CD14-positive monocyte (primary cell): ENCODE data around the gene EME1. TPM values are rescaled to one million over a fixed set of nuclear protein-coding genes. Genes with fewer than 3 reads are reported as not detected.

Experiments
- DNase-seq, 3 donors: peaks; one replicate each; pipeline ENCODE4 v3.0.0-alpha.2; 2011 to 2022
- H2AFZ ChIP-seq: 2 replicates; pipeline ENCODE4 v1.6.0; 2012; ENCODE audit warnings: mild to moderate bottlenecking, low read depth, low read length, inconsistent platforms; ENCODE audit not compliant: insufficient read depth, poor library complexity, severe bottlenecking
- H3K27ac ChIP-seq, 2 donors: 1 replicate in 1 of 2; 2 replicates in 1 of 2; pipeline ENCODE4 v1.5.1; 2012 to 2013; ENCODE audit warnings: low read length in 2 of 2, control low read depth in 1 of 2, inconsistent platforms in 1 of 2, low read depth in 1 of 2, mild to moderate bottlenecking in 1 of 2
- H3K27me3 ChIP-seq, 2 donors: one replicate each; pipeline versions ENCODE4 v1.6.0 to v1.6.1; 2011 to 2013; ENCODE audit warnings: low read length in 2 of 2; ENCODE audit not compliant: control insufficient read depth in 2 of 2, insufficient read depth in 2 of 2
- H3K36me3 ChIP-seq, 2 donors: replicated peaks in 1 of 2; 1 replicate in 1 of 2; 2 replicates in 1 of 2; pipeline versions ENCODE4 v1.5.1 to v1.6.1; 2012 to 2013; ENCODE audit warnings: low read length in 2 of 2, control low read depth in 1 of 2, inconsistent platforms in 1 of 2, mild to moderate bottlenecking in 1 of 2; ENCODE audit not compliant: insufficient read depth in 2 of 2, control insufficient read depth in 1 of 2
- H3K4me1 ChIP-seq, 2 donors: 1 replicate in 1 of 2; 2 replicates in 1 of 2; pipeline versions ENCODE4 v1.5.1 to v1.6.1; 2012 to 2013; ENCODE audit warnings: low read length in 2 of 2, control low read depth in 1 of 2, inconsistent platforms in 1 of 2, mild to moderate bottlenecking in 1 of 2, moderate library complexity in 1 of 2; ENCODE audit not compliant: insufficient read depth in 2 of 2, control insufficient read depth in 1 of 2
- H3K4me2 ChIP-seq: replicated peaks from 2 replicates; pipeline ENCODE3; 2012; ENCODE audit warnings: low read length, moderate library complexity, mild to moderate bottlenecking; ENCODE audit not compliant: poor library complexity, severe bottlenecking; ENCODE audit errors: extremely low read depth
- H3K4me3 ChIP-seq, 3 experiments: fragments of 200-600 bp in 1 of 3; sonication (generic) in 1 of 3; replicated peaks in 1 of 3; 1 replicate in 2 of 3; 2 replicates in 1 of 3; pipeline ENCODE4 v1.5.1; 2011 to 2013; ENCODE audit warnings: low read length in 3 of 3, mild to moderate bottlenecking in 3 of 3, control low read depth in 2 of 3, low read depth in 2 of 3, inconsistent platforms in 1 of 3, moderate library complexity in 1 of 3
- H3K79me2 ChIP-seq: 2 replicates; pipeline ENCODE4 v1.6.0; 2012; ENCODE audit warnings: mild to moderate bottlenecking, control low read depth, inconsistent platforms, low read length, moderate library complexity; ENCODE audit not compliant: insufficient read depth
- H3K9ac ChIP-seq: 2 replicates; pipeline ENCODE4 v1.6.0; 2017; ENCODE audit warnings: low read length, mild to moderate bottlenecking; ENCODE audit not compliant: insufficient read depth, poor library complexity, severe bottlenecking
- H3K9me3 ChIP-seq, 2 donors: replicated peaks in 1 of 2; 1 replicate in 1 of 2; 2 replicates in 1 of 2; pipeline versions ENCODE4 v1.5.1 to v1.6.1; 2012 to 2013; ENCODE audit warnings: low read length in 2 of 2, control low read depth in 1 of 2; ENCODE audit not compliant: control insufficient read depth in 1 of 2, insufficient read depth in 1 of 2
- H4K20me1 ChIP-seq: 2 replicates; pipeline ENCODE4 v1.6.0; 2012; ENCODE audit warnings: mild to moderate bottlenecking, low read length, control low read depth, moderate library complexity; ENCODE audit not compliant: insufficient read depth
- H3K27ac Mint-ChIP-seq, 7 donors: one replicate each; pipeline ENCODE4 v1.8.0; 2020; ENCODE audit warnings: mild to moderate bottlenecking in 7 of 7, mixed read lengths in 7 of 7, moderate library complexity in 6 of 7, inconsistent platforms in 2 of 7
- H3K27me3 Mint-ChIP-seq, 3 donors: one replicate each; pipeline ENCODE4 v1.8.0; 2021 to 2022; ENCODE audit warnings: low read depth in 3 of 3, mild to moderate bottlenecking in 3 of 3, mixed read lengths in 3 of 3, moderate library complexity in 3 of 3, inconsistent platforms in 1 of 3
- H3K36me3 Mint-ChIP-seq, 2 donors: one replicate each; pipeline ENCODE4 v1.8.0; 2020; ENCODE audit warnings: mixed read lengths in 2 of 2, inconsistent platforms in 1 of 2, mild to moderate bottlenecking in 1 of 2
- H3K4me1 Mint-ChIP-seq: one replicate; pipeline ENCODE4 v1.8.0; 2020; ENCODE audit warnings: mild to moderate bottlenecking, mixed read lengths
- H3K4me3 Mint-ChIP-seq, 2 donors: one replicate each; pipeline ENCODE4 v1.8.0; 2020; ENCODE audit warnings: mild to moderate bottlenecking in 2 of 2, mixed read lengths in 2 of 2, moderate library complexity in 1 of 2
- H3K9me3 Mint-ChIP-seq, 7 donors: one replicate each; pipeline ENCODE4 v1.8.0; 2020 to 2022; ENCODE audit warnings: mixed read lengths in 7 of 7, mild to moderate bottlenecking in 6 of 7, moderate library complexity in 6 of 7, inconsistent platforms in 2 of 7
- CTCF ChIP-seq: fragments of 200-600 bp; IDR thresholded peaks from one replicate; pipeline ENCODE4 v1.8.0; 2022; ENCODE audit warnings: antibody characterized with exemption, mild to moderate bottlenecking
- WGBS: methylation state at CpG from one replicate; pipeline ENCODE4 v1.1.5; 2013; ENCODE audit warnings: missing lambda C conversion rate; ENCODE audit not compliant: insufficient coverage; 5-methylcytosine and 5-hydroxymethylcytosine counted together
- intact Hi-C, 2 donors: fragments of 100-400 bp; cut with micrococcal nuclease; formaldehyde crosslinking; loops; one replicate each; pipeline versions ENCODE4 v1.15.0 to v1.15.1; 2023
- polyA plus RNA-seq, 3 donors: library from polyadenylated mRNA; depleted of rRNA in 1 of 3; unstranded in 2 of 3; stranded (reverse) in 1 of 3; fragments of 300-500 nt in 2 of 3; fragments of >200 nt in 1 of 3; fragmentation: Illumina TruSeq in 2 of 3; gene quantifications; 1 replicate in 2 of 3; 2 replicates in 1 of 3; pipeline ENCODE4 v1.2.3, GENCODE V29; 2012 to 2021

EME1 gene
- polyA plus RNA-seq, 3 donors = 0.33 to 0.76 (median 0.43) TPM

GRCh38 chr17:50356418-50356817 lies 16.6 kb upstream of the EME1 start:
- intact Hi-C loops = no loop called here
- no peaks in the 10 kb centered on the region for H3K27me3 Mint-ChIP-seq
- H3K27ac Mint-ChIP-seq = no peak overlapping the region
- DNase-seq = no peak
- 98% methylated on average over 9 of the region's 12 CpGs for WGBS
- TF ChIP-seq CTCF = no peak
- Histone ChIP-seq H3K27ac (no peak overlapping the region), H3K36me3 (peaks cover 61 to 82% of the 10 kb centered on the region in 2 donors), H4K20me1 (peaks cover 7% of the 10 kb centered on the region), H3K9ac (no peak overlapping the region), H3K4me2 (no peak overlapping the region), H3K4me1 (no peaks in the 10 kb centered on the region), H2AFZ (no peak overlapping the region), H3K27me3 (no peaks in the 10 kb centered on the region), H3K9me3 (no peaks in the 10 kb centered on the region), H3K4me3 (no peak overlapping the region), H3K79me2 (no peaks in the 10 kb centered on the region)
- no peak overlapping the region for H3K4me3 Mint-ChIP-seq
- H3K36me3 Mint-ChIP-seq = peaks cover 68 to 72% of the 10 kb centered on the region in 2 donors
- no peaks in the 10 kb centered on the region for H3K9me3 Mint-ChIP-seq
- H3K4me1 Mint-ChIP-seq = no peaks in the 10 kb centered on the region

- no peak overlapping the region for H3K4me3 Mint-ChIP-seq
- H3K27me3 Mint-ChIP-seq = no peaks in the 10 kb centered on the region
- WGBS = 95% methylated on average over 9 of the region's 12 CpGs
- intact Hi-C loops = no loop called here
- no peak overlapping the region for H3K27ac Mint-ChIP-seq
- Histone ChIP-seq H3K27me3 (no peaks in the 10 kb centered on the region), H3K79me2 (no peaks in the 10 kb centered on the region), H4K20me1 (peaks cover 4% of the 10 kb centered on the region), H3K4me1 (no peaks in the 10 kb centered on the region), H2AFZ (no peak overlapping the region), H3K9me3 (no peaks in the 10 kb centered on the region), H3K27ac (no peak overlapping the region), H3K4me2 (no peak overlapping the region), H3K9ac (no peak overlapping the region), H3K4me3 (no peak overlapping the region), H3K36me3 (peaks cover 61 to 82% of the 10 kb centered on the region in 2 donors)
- no peak for DNase-seq
- peaks cover 2% of the 10 kb centered on the region for H3K4me1 Mint-ChIP-seq
- no peak for TF ChIP-seq CTCF
- peaks cover 66 to 70% of the 10 kb centered on the region in 2 donors for H3K36me3 Mint-ChIP-seq
- no peaks in the 10 kb centered on the region for H3K9me3 Mint-ChIP-seq
Observed at GRCh38 chr17:50356892-50357510, 16.0 kb upstream of the EME1 start.
